A549 (cell line): ENCODE results near the gene PRR12. TPM values are rescaled to one million over a fixed set of nuclear protein-coding genes. Genes with fewer than 3 reads are reported as not detected.
"Not testable (repeated sequence)": the region's sequence is repeated elsewhere in the genome, so short reads cannot be mapped to it uniquely, and the experiment has no call there.

Experiments used
- ATAC-seq, 2 experiments: fragments of 200-7000 bp in 1 of 2; fragments of >200 bp in 1 of 2; cut with Nextera tagmentation in 1 of 2; cut with Tn5 transposase in 1 of 2; 3 replicates each; pipeline versions ENCODE4 v1.8.0 to v1.9.1; 2018 to 2020; ENCODE audit warnings: mild to moderate bottlenecking in 1 of 2, moderate library complexity in 1 of 2
- CTCF ChIA-PET: fragments of 300-600 bp; sonication (Branson Sonifier 250); formaldehyde crosslinking; extraction: SDS; loops from one replicate; lab custom pipeline; 2021; ENCODE audit warnings: antibody characterized with exemption, inconsistent platforms; lab: Yijun Ruan, JAX
- POLR2A ChIA-PET: fragments of 350-600 bp; formaldehyde crosslinking; extraction: SDS; loops from one replicate; lab custom pipeline; 2021; ENCODE audit warnings: antibody characterized with exemption, inconsistent platforms; lab: Yijun Ruan, JAX
- DNase-seq, 2 experiments: peaks; one replicate each; pipeline versions ENCODE4 v3.0.0 to v3.0.0-alpha.2; 2011 to 2016; ENCODE audit warnings: low read depth in 1 of 2, low spot score in 1 of 2
- FAIRE-seq: peaks from 2 replicates; lab custom pipeline; 2011; peaks lifted over from hg19 to GRCh38; lab: Jason Lieb, UNC
- H3K27ac ChIP-seq, 2 experiments: fragments of >200 bp; sonication (Bioruptor Twin); formaldehyde crosslinking; 3 replicates each; pipeline ENCODE4 v1.5.1; 2016 to 2017
- H3K4me1 ChIP-seq: fragments of >200 bp; sonication (Bioruptor Twin); formaldehyde crosslinking; 3 replicates; pipeline ENCODE4 v1.6.1; 2016
- H3K4me2 ChIP-seq: fragments of >200 bp; sonication (Bioruptor Twin); formaldehyde crosslinking; 3 replicates; pipeline ENCODE4 v1.6.1; 2016
- H3K4me3 ChIP-seq: fragments of >200 bp; sonication (Bioruptor Twin); formaldehyde crosslinking; 3 replicates; pipeline ENCODE4 v1.5.1; 2016
- H3K9me3 ChIP-seq: fragments of >200 bp; sonication (Bioruptor Twin); formaldehyde crosslinking; 3 replicates; pipeline ENCODE4 v1.6.1; 2016
- BHLHE40 ChIP-seq: IDR thresholded peaks from 2 replicates; pipeline ENCODE4 v1.6.1; 2012; ENCODE audit warnings: low read depth, low read length, inconsistent platforms
- CBX8 ChIP-seq: fragments of 200-600 bp; sonication (generic); IDR thresholded peaks from 2 replicates; pipeline ENCODE4 v1.6.1; 2016
- CHD4 ChIP-seq: fragments of 200-600 bp; sonication (generic); IDR thresholded peaks from 2 replicates; pipeline ENCODE4 v1.6.1; 2016; ENCODE audit warnings: antibody characterized with exemption, mild to moderate bottlenecking, borderline replicate concordance
- EHMT2 ChIP-seq: fragments of 200-600 bp; sonication (generic); IDR thresholded peaks from 2 replicates; pipeline ENCODE4 v1.6.1; 2016; ENCODE audit warnings: antibody characterized with exemption, low read depth, mild to moderate bottlenecking, moderate library complexity
- EP300 ChIP-seq, 2 experiments: fragments of >200 bp; sonication (Bioruptor Twin); formaldehyde crosslinking; IDR thresholded peaks; 2 replicates in 1 of 2; 3 replicates in 1 of 2; pipeline ENCODE4 v1.6.1; 2016 to 2017
- FOSB ChIP-seq: fragments of 250-450 bp; sonication (Bioruptor Pico); IDR thresholded peaks from 2 replicates; pipeline ENCODE4 v1.5.0; 2020; ENCODE audit warnings: mild to moderate bottlenecking, moderate library complexity
- FOSL2 ChIP-seq, 2 experiments: fragments of 450-650 bp in 1 of 2; fragments of >200 bp in 1 of 2; sonication (Bioruptor Twin) in 1 of 2; formaldehyde crosslinking; IDR thresholded peaks; 2 replicates each; pipeline versions ENCODE4 v1.5.0 to v1.6.1; 2016 to 2020; ENCODE audit warnings: mild to moderate bottlenecking in 1 of 2, moderate library complexity in 1 of 2
- HOXA7 ChIP-seq: fragments of 250-450 bp; sonication (Bioruptor Pico); IDR thresholded peaks from 2 replicates; pipeline ENCODE4 v1.5.0; 2020; ENCODE audit warnings: mild to moderate bottlenecking, moderate library complexity
- JUN ChIP-seq, 2 experiments: fragments of >200 bp; sonication (Bioruptor Twin); formaldehyde crosslinking; IDR thresholded peaks; 2 replicates in 1 of 2; 3 replicates in 1 of 2; pipeline ENCODE4 v1.6.1; 2016 to 2017
- JUNB ChIP-seq: fragments of >200 bp; sonication (Bioruptor Twin); formaldehyde crosslinking; IDR thresholded peaks from 2 replicates; pipeline ENCODE4 v1.6.1; 2016
- KDM5A ChIP-seq: fragments of 200-600 bp; sonication (generic); IDR thresholded peaks from 2 replicates; pipeline ENCODE4 v1.6.1; 2016; ENCODE audit warnings: antibody characterized with exemption, mild to moderate bottlenecking
- MAZ ChIP-seq: fragments of 150-350 bp; IDR thresholded peaks from 2 replicates; pipeline ENCODE4 v1.6.1; 2014; ENCODE audit warnings: antibody characterized with exemption, low read depth, low read length, borderline replicate concordance
- NPAS2 ChIP-seq: fragments of 250-450 bp; sonication (Bioruptor Pico); IDR thresholded peaks from 2 replicates; pipeline ENCODE4 v1.8.0; 2022; ENCODE audit warnings: mild to moderate bottlenecking, moderate library complexity, borderline replicate concordance
- PHF8 ChIP-seq: fragments of 200-600 bp; sonication (generic); IDR thresholded peaks from 2 replicates; pipeline ENCODE4 v1.6.1; 2016; ENCODE audit warnings: low read depth, mild to moderate bottlenecking, antibody characterized with exemption, moderate library complexity, borderline replicate concordance
- POLR2A ChIP-seq: IDR thresholded peaks from 2 replicates; pipeline ENCODE4 v1.6.1; 2012; ENCODE audit warnings: mild to moderate bottlenecking, low read length
- RCOR1 ChIP-seq: fragments of 150-350 bp; IDR thresholded peaks from 2 replicates; pipeline ENCODE4 v1.6.1; 2014; ENCODE audit warnings: antibody characterized with exemption, low read length, low read depth
- RNF2 ChIP-seq: fragments of 200-600 bp; sonication (generic); IDR thresholded peaks from 2 replicates; pipeline ENCODE4 v1.6.1; 2016; ENCODE audit warnings: low read depth, mild to moderate bottlenecking, antibody characterized with exemption, moderate library complexity, borderline replicate concordance
- TFCP2L1 ChIP-seq: fragments of 250-450 bp; sonication (Bioruptor Pico); IDR thresholded peaks from 2 replicates; pipeline ENCODE4 v1.5.0; 2021; ENCODE audit warnings: mild to moderate bottlenecking
- WGBS: methylation state at CpG from one replicate; pipeline ENCODE4 v1.1.6; 2017; ENCODE audit errors: missing lambda C conversion rate; 5-methylcytosine and 5-hydroxymethylcytosine counted together
- polyA plus RNA-seq, 4 experiments: library from polyadenylated mRNA; depleted of rRNA in 3 of 4; stranded (reverse); fragments of >200 nt; fragmentation: RNase III in 1 of 4; extraction: RNeasy Plus Mini Kit Qiagen cat#74134 plus additional on column Dnase treatment in 1 of 4; gene quantifications; 2 replicates in 3 of 4; 3 replicates in 1 of 4; pipeline ENCODE4 v1.2.3, GENCODE V29; 2011 to 2017

Gene PRR12
- polyA plus RNA-seq, 2 of the 4 experiments (the other 2 are of a cell fraction): 0.78 to 15.6 TPM

GRCh38 chr19:49631610-49632192, 40.7 kb downstream of the PRR12 start:
- Histone ChIP-seq H3K9me3 (no peaks in the 10 kb centered on the region), H3K27ac (no peak overlapping the region), H3K4me3 (no peak overlapping the region), H3K4me2 (no peak overlapping the region), H3K4me1 (no peaks in the 10 kb centered on the region)
- DNase-seq (no peak), ATAC-seq (peak in 1 of 2 experiments; percentile 2; a peak in 1 of 6 replicates), FAIRE-seq (no peak)
- ChIA-PET CTCF (interaction anchor here (1.1 to 3.9 kb wide), 7 partner anchors 9 to 61 kb away, joined by 3 to 11 read pairs (median 5); partner anchors contain the start of gene PRMT1), POLR2A (interaction anchor here (2.1 kb wide), 1 partner anchor 8 kb away, joined by 8 read pairs; the partner anchor contains the start of gene RRAS)
- TF ChIP-seq KDM5A (no peak), POLR2A (no peak), EHMT2 (no peak), CHD4 (no peak), MAZ (no peak), PHF8 (no peak), HOXA7 (CRISPR knock-in tag) (no peak), TFCP2L1 (no peak), CBX8 (no peak), NPAS2 (CRISPR knock-in tag) (no peak), FOSL2 (IDR thresholded peaks at IDR 0.05) (no peak), FOSL2 (CRISPR knock-in tag; IDR thresholded peaks at IDR 0.05) (no peak), BHLHE40 (no peak), EP300 (IDR thresholded peaks at IDR 0.05) (no peak)
- WGBS: 90% methylated on average over 19 of the region's 19 CpGs

DNA sequence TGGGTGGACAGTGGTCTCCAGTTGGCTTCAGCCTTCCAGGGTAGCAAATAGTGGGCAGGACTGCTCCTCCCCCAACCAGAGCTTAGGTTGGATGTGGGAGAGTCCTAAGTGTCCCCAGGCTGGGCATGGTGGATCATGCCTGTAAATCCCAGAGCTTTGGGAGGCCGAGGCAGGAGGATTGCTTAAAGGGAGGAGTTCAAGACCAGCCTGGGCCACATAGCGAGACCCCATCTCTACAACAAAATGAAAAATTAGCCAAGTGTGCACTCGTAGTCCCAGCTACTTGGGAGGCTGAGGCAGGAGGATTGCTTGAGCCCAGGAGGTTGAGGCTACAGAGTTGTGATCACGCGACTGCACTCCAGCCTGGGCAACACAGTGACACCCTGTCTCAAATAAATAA, 41.6 kb downstream of the PRR12 start:
- WGBS: 97% methylated on average over 5 of the region's 5 CpGs
- TF ChIP-seq RNF2 (no peak), JUNB (no peak), JUN (IDR thresholded peaks at IDR 0.05) (no peak)
- H3K4me2 ChIP-seq: no peak overlapping the region
- POLR2A ChIA-PET: interaction anchor here (2.1 kb wide), 1 partner anchor 8 kb away, joined by 8 read pairs; the partner anchor contains the start of gene RRAS
- ATAC-seq (no peak), FAIRE-seq (no peak), DNase-seq (no peak)
- no peaks in the 10 kb centered on the region for H3K9me3 ChIP-seq
- H3K27ac ChIP-seq: no peak overlapping the region
- peaks cover 2% of the 10 kb centered on the region; the same call in 2 of the 3 replicates for H3K4me1 ChIP-seq
- no peak overlapping the region for H3K4me3 ChIP-seq
- CTCF ChIA-PET: interaction anchor here (1.1 to 3.9 kb wide), 5 partner anchors 10 to 45 kb away, joined by 3 to 11 read pairs (median 5); partner anchors contain the start of gene PRMT1

DNA sequence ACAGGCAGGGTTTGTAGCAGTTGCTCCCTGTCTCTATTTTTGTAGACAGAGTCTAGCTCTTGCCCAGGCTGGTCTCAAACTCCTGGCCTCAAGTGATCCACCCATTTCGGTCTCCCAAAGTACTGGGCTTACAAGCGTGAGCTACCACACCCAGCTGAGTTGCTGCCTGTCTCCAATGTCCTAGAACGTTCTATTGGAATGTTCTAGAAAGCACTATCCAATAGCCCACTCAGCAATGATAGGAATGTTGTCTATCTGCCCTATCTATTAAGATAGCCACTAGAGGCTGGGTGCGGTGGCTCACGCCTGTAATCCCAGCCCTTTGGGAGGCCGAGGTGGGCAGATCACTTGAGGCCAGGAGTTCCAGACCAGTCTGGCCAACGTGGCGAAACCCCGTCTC, 42.3 kb downstream of the PRR12 start:
- 84% methylated on average over 9 of the region's 9 CpGs for WGBS
- H3K4me1 ChIP-seq, H3K4me2 ChIP-seq, DNase-seq, ATAC-seq, H3K9me3 ChIP-seq, POLR2A ChIA-PET, H3K27ac ChIP-seq, FAIRE-seq, H3K4me3 ChIP-seq: not testable (repeated sequence)
- CTCF ChIA-PET: interaction anchor here (0.6 to 3.9 kb wide), 3 partner anchors 23 to 87 kb away, joined by 3 to 11 read pairs (median 5); no protein-coding TSS in a partner anchor

DNA sequence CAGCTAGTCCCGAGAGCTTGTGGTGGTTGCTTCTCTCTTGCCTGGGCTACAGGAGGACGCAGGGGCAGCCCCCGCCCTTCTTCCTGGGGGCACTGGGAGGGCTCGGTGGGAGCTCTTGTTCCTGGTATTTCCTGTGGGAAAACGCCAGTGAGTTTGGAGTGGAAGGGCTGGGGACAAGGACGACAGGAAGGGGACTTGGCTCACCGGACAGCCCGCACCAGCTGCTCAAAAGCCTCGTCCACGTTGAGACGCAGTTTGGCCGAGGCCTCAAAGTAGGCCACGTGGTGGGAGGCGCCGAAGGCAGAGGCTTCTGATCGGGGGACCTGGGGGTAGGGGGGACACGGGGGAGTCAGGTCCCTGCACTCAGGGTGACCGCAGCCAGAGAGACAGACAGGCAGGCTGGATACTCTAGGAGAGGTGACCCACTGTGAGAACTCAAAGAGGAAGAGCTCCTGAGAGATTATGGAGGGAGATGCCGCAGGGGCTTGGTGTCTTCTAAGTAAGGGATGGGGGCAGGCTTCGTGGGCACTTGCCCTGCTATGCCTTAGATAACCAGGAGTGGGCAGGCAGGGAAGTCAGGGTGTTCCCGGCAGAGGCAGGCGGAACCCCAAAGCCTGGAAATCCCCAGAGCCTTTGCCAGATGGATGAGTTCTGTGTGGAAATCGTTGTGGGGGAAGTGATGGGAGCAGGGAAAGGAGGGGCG, 44.7 kb downstream of the PRR12 start:
- DNase-seq: peak in 1 of 2 experiments; percentile 50
- CTCF ChIA-PET: interaction anchor here (0.7 to 1.8 kb wide), 4 partner anchors 21 to 65 kb away, joined by 3 to 4 read pairs (median 4); no protein-coding TSS in a partner anchor
- Histone ChIP-seq H3K9me3 (no peaks in the 10 kb centered on the region), H3K4me1 (peaks cover 20% of the 10 kb centered on the region), H3K27ac (peak overlapping the region in 1 of 2 experiments; percentile 26; a peak in 2 of 6 replicates), H3K4me3 (no peak overlapping the region)
- no peak for ATAC-seq
- no peak for FAIRE-seq
- POLR2A ChIA-PET: interaction anchor here (0.9 kb wide), 1 partner anchor 41 kb away, joined by 3 read pairs; no protein-coding TSS in a partner anchor
- WGBS: 80% methylated on average over 24 of the region's 24 CpGs
- TF ChIP-seq RCOR1: no peak
- peak; percentile 37; the same call in 1 of the 2 replicates for TF ChIP-seq FOSB (CRISPR knock-in tag)
- TF ChIP-seq, all 56 proteins: peak for 1
- H3K4me2 ChIP-seq: no peak overlapping the region
